ENCODE measurements around the gene CHST15. TPM values are rescaled to one million over a fixed set of nuclear protein-coding genes. Genes with fewer than 3 reads are reported as not detected.

CHST15 gene
- total and polyA plus RNA-seq, 2 of the 13 experiments (the other 11 are each of a cell fraction or from before 2014, with no cell fraction given), result 1.4 to 94.7 TPM

GRCh38 chr10:124048371-124049290, 44.8 kb downstream of the CHST15 start (continued):
- TF ChIP-seq ZBTB25 (CRISPR knock-in tag; IDR thresholded peaks at IDR 0.05) (no peak), WIZ (CRISPR knock-in tag; IDR thresholded peaks at IDR 0.05) (0 out of 2 replicates have a peak, but pooled peaks have one; percentile 33), SMAD3 (CRISPR knock-in tag; IDR thresholded peaks at IDR 0.05) (no peak), SNAI1 (CRISPR knock-in tag; IDR thresholded peaks at IDR 0.05; ENCODE audit: borderline replicate concordance) (no peak), CBX1 (IDR thresholded peaks at IDR 0.05; ENCODE audit: low read depth) (no peak), ZNF251 (CRISPR knock-in tag; IDR thresholded peaks at IDR 0.05) (no peak), ZNF350 (CRISPR knock-in tag; IDR thresholded peaks at IDR 0.05; ENCODE audit: borderline replicate concordance, low read depth) (peak; percentile 35; the same call in 1 of the 2 replicates), ZNF589 (CRISPR knock-in tag; conservative IDR thresholded peaks at IDR 0.05) (no peak), DZIP1 (CRISPR knock-in tag; IDR thresholded peaks at IDR 0.05) (no peak), ZNF121 (CRISPR knock-in tag; IDR thresholded peaks at IDR 0.05) (no peak), ZNF768 (CRISPR knock-in tag; IDR thresholded peaks at IDR 0.05) (no peak), SATB2 (CRISPR knock-in tag; IDR thresholded peaks at IDR 0.05) (no peak), NR2C2 (CRISPR knock-in tag; IDR thresholded peaks at IDR 0.05; ENCODE audit: borderline replicate concordance) (no peak), ZNF557 (CRISPR knock-in tag; IDR thresholded peaks at IDR 0.05) (no peak), TBX2 (CRISPR knock-in tag; IDR thresholded peaks at IDR 0.05; ENCODE audit: borderline replicate concordance) (peak; percentile 69; the same call in 1 of the 2 replicates), ASH2L (IDR thresholded peaks at IDR 0.05; ENCODE audit: insufficient read length, low read depth, low read length) (peak; percentile 92), PRPF4 (IDR thresholded peaks at IDR 0.05; ENCODE audit: low read depth, low read length, poor library complexity, severe bottlenecking) (no peak), GLI4 (CRISPR knock-in tag; IDR thresholded peaks at IDR 0.05; ENCODE audit: borderline replicate concordance) (no peak), SALL1 (CRISPR knock-in tag; IDR thresholded peaks at IDR 0.05) (peak; percentile 64), ZNF792 (CRISPR knock-in tag; IDR thresholded peaks at IDR 0.05) (no peak), TEAD2 (CRISPR knock-in tag; IDR thresholded peaks at IDR 0.05) (no peak), IRF9 (CRISPR knock-in tag; IDR thresholded peaks at IDR 0.05; ENCODE audit: borderline replicate concordance) (no peak)

Data from HepG2 (cell line).